H54 (cell line): ENCODE measurements around the gene CERK.
"Not testable (repeated sequence)": the region's sequence is repeated elsewhere in the genome, so short reads cannot be mapped to it uniquely, and the experiment has no call there.

ENCODE experiments used
- DNase-seq: peaks from one replicate; pipeline ENCODE4 v3.0.0; 2011; ENCODE audit warnings: low spot score, mixed read lengths; ENCODE audit not compliant: insufficient read length
- FAIRE-seq: peaks from 3 replicates; lab custom pipeline; 2011; peaks lifted over from hg19 to GRCh38; lab: Jason Lieb, UNC
- POLR2A ChIP-seq: IDR thresholded peaks from 2 replicates; pipeline ENCODE4 v1.6.1; 2011; ENCODE audit warnings: low read depth, mild to moderate bottlenecking, low read length

Gene CERK, protein sequence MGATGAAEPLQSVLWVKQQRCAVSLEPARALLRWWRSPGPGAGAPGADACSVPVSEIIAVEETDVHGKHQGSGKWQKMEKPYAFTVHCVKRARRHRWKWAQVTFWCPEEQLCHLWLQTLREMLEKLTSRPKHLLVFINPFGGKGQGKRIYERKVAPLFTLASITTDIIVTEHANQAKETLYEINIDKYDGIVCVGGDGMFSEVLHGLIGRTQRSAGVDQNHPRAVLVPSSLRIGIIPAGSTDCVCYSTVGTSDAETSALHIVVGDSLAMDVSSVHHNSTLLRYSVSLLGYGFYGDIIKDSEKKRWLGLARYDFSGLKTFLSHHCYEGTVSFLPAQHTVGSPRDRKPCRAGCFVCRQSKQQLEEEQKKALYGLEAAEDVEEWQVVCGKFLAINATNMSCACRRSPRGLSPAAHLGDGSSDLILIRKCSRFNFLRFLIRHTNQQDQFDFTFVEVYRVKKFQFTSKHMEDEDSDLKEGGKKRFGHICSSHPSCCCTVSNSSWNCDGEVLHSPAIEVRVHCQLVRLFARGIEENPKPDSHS

DNA sequence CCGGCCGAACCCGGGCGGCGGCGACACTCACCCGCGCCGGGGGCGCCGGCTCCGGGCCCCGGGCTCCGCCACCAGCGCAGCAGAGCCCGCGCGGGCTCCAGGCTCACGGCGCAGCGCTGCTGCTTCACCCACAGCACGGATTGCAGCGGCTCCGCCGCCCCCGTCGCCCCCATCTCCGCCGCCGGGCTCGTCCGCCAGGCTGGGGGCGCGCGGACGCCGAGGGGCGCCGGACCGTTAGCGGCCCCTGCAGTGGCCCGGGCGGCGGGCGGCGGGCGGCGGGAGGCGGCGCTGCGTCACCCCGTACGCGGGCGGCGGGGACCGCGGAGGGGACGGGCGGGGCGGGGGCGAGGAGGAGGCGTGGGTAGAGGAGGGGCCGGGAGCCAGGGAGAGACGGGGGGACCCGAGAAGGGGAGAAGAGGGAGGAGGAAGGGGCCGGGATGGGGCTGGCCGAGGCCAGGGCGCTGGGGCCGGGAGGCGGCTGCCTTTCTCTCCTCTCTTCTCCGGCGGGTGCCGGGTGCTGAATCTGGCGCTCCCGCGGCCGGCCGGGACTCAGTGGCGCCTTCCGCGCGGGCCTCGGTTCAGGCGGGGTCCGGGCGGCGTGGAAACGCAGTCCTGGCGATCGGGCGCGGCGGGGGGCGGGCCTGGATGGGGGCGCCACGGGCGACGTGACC, at the start of gene CERK:
Gene CERK (minus strand): TSS at position 277 of the 671 bp plus-strand sequence. CDS start 104 bp downstream, at position 173.
- peak; percentile 49 for TF ChIP-seq POLR2A
- FAIRE-seq, result no peak
- peak; percentile 42 for DNase-seq

DNA sequence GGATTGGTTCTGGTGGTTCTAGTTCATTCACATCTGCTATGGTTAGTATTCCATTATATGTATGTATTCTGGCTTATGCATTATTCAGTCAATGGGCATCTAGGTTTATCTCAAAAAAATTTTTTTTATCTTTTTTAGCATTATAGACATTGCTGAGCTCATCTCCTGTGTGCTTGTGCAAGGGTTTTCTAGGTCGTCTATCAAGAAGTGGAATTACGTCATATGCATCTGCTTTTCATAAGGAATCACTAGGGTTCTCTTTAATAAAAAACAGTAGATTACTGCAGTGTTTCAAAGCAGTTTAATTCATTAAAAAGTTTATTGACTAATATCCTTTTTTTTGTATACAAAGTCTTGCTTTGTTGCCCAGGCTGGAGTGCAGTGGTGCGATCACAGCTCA, 45.7 kb upstream of the CERK start:
- no peak for TF ChIP-seq POLR2A
- FAIRE-seq, result no peak
- DNase-seq, result no peak

DNA sequence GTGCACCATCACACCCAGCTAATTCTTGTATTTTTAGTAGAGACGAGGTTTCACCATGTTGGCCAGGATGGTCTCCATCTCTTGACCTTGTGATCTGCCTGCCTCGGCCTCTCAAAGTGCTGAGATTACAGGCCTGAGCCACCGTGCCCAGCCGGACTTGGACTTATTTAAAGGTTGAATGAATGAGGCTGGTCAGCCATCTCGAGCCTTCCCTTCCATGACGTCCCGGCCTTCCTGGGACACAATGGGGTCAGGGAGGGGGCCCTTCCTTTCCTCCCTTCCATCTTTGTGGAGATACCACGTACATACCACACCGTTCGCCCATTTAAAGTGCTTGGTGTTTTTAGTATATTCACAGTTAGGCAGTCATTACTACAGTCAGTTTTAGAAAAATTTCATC, 44.1 kb upstream of the CERK start:
- DNase-seq, FAIRE-seq: not testable (repeated sequence)

DNA sequence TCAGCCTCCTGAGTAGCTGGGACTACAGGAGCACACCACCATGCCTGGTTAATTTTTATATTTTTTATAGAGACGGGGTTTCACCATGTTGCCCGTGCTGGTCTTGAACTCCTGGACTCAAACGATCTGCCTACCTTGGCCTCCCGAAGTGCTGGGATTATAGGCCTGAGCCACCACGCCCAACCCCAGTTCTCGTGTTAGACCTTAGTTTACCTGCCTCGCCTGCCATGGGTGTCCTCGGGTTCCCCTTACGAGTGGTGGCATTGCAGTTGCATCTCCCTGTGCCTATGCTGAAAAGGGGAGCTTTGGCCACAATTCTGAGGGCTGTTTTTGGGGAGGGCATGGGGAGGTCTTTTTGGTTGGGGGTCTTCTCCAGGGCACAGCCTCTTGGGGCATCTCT, 43.2 kb upstream of the CERK start:
- no peak for TF ChIP-seq POLR2A
- FAIRE-seq, result no peak
- no peak for DNase-seq

DNA sequence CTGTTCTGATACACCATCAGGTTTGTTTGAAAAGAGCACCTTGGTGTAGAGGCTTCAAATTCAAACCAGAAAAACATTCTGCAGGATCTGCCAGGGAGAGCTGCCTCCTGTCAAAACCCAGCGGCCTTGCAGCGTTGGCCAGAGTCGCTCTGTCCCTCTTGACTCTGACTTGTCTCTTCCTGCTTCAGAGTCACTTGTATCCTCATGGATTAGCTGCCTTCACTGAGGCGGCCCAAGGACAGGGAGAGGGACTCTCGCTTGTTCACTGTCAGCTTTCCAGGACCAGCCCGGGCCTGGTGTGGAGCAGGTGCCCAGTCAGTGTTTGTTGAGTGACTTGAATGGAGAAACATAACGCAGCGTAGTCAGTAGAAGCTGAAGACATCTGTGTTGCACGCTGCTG, 42.4 kb upstream of the CERK start:
- FAIRE-seq, result no peak
- no peak for DNase-seq
- no peak for TF ChIP-seq POLR2A

DNA sequence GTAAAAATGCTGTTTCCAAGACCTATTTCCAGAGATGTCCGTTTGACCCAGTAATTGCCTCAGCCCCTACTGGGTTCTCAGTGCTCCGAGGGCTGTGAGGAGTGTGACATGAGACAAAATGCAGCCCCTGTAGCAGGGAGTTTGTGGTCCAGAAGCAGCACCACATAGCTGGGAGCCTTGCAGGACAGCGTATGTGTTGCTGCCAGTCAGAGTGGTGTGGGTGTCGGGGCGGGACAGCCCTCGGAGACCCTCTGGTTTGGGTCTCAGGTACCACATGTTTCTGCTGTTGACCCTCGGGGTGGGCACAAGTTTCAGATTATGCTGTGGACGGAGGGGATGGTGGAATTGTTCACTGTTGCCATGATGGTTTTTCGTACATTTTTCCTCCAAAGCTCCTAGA, 41.6 kb upstream of the CERK start:
- no peak for FAIRE-seq
- TF ChIP-seq POLR2A, result no peak
- DNase-seq, result no peak

DNA sequence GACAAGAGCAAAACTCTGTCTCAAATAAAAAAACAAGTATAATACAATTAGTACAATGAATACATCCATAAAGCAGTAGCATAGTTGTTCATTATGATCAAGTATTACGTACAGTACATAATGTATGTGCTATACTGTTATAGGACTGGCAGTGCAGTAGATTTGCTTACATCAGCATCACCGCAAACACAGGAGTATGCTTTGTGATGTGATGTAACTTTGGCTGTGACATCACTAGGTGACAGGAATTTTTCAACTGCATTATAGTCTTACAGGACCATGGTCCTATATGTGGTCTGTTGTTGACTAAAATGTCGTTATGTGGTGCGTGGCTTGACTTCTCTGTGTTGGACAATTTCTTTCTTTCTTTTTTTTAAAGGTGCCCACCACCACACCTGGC, 41.0 kb upstream of the CERK start:
- FAIRE-seq, result no peak
- DNase-seq, result no peak
- no peak for TF ChIP-seq POLR2A

DNA sequence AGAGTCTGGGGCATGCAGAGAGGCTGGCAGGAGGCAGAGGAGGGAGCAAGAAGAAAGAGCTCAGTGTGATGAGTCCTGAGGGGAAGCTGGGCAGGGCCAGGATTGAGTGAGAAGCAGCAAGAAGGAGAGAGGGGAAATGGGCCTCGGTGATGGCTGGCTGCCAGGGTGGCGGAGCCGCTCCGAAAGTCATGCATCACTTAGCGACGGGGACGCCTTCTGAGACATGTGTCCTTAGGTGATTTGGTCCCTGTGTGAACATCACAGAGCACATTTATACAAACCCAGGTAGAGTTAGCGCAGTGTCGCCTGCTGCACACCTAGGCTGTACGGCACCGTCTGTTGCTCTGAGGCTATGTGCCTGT, 39.5 kb upstream of the CERK start:
- no peak for TF ChIP-seq POLR2A
- DNase-seq, result no peak
- no peak for FAIRE-seq

DNA sequence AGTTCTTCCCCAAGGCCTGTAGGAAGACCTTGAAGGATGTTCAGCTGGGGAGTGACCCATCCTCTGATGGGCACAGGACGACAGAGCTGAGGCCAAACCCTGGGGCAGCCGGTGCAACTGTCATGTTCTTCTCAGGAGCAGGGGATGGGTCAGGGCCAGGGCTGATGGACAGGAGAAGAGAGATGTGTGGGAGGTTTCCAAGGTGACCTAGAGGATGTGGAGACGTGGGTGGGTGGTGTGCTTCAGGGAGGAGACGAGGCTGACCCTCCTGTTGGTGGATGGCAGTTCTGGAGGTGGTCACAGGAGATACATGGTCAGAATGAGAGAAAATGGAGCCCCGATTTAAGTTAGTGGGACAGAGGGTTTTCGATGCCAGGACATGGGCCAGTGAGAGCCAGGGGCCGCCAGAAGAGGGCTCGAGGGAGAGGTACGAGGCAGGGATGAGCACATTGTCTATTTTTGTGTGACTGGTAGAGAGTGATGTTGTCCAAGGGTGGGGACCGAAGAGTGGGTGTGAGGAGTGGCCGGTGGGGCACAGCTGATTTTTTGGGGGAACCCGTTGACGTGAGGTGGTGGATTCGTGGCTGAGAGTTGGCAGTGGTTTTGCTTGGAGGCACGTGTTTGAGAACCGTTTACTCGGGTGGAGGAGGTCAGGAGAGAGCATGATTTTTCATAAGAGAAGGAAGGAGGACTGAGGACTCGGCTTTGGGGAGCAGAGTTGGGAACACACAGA, 39.0 kb upstream of the CERK start:
- no peak for FAIRE-seq
- DNase-seq, result no peak
- TF ChIP-seq POLR2A, result no peak

DNA sequence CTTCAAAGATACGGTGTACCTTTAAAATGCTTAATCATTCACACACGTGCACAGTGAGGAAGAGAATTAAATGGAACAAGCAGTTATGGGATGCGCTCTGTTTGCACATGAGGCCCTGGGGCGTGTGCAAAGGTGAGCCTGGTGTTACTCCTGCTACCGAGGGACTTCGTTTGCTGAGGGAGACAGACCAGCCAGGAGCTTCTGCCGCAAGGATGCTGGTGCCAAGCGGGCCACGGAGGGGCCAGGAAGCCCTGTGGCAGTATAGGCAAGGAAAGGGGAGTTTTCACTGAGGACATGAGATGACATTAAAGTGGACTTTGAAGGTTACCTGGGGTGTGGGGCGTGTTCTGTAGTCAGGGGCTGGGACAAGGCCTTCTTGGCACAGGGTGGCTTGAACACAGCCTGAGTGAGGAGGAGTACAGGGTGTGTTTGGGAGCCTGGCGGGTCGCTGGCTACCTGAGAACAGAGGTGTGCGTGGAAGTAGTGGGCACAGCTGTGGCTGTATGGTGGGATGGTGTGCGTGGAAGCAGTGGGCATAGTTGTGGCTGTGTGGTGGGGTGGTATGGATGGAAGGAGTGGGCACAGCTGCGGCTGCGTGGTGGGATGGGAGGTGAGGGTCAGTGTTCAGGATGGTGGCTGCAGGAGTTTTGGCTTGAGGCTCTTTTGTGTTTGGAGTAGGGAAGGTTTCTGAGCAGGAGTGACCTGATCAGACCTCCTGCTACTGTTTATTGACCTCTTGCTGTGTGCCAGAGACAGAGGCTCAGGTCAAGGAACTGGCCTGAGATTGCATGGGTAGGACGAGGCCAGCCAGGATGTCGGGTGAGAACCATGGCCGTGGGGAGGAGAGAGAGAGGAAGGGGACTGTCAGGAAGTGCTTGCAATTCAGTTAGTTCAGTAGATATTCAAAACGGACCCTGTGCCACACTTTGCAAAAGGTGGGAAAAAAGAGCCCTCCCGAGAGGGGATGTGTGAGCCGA, 38.1 kb upstream of the CERK start:
- TF ChIP-seq POLR2A, result no peak
- no peak for DNase-seq
- FAIRE-seq, result no peak

DNA sequence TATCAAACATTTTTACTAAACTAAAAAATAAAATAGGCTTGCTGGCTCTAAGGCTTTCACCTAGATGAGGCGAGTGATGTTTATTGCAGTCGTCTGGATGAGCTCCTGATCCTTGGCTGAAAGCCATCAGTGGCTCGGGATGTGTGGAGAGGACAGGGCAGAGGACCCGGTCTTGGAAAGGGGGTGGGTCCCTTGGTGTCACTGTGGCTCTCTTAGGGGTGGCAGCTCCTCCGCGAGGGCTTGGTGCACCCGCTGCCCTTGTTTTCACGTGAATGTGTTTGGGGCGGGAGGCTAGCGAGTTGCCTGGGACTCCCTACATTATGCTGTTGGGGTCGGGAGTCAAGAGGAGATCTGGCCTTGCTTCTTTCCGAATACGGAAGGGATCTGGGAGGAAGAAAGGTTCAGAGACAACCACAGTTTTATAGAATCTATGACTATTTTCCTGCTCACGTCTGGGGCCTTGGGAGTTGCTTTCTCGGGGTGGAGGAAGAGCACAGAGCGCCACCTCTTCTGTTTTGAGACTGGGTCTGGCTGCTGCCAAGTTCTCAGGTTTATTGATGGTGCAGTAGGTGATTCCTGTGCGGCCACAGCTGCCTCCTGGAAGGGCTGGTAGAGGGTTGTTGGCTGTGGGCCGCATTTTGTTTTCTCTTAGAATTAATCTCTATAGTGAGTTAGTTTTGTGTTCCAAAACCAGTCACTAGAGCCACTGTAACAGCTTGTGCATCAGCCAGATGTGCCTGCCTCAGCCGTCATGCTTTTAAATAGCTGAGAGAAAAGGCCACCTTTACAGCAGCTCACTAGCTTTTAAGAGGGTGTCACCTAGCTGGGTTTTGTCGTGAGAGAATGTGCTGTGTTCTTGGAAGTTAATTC, 37.2 kb upstream of the CERK start:
- DNase-seq, result no peak
- TF ChIP-seq POLR2A, result no peak
- FAIRE-seq, result no peak
